Right atrium auricular region (tissue), 2 donors: ENCODE measurements around the gene ARHGAP29. TPM values are rescaled to one million over a fixed set of nuclear protein-coding genes. Genes with fewer than 3 reads are reported as not detected.

Source experiments
- DNase-seq: peaks from one replicate; pipeline ENCODE4 v3.0.0-alpha.2; 2019; ENCODE audit warnings: low spot score
- H3K27ac ChIP-seq, 2 donors: fragments of 200-600 bp; sonication (generic); 1 replicate in 1 of 2; 2 replicates in 1 of 2; pipeline ENCODE4 v1.5.1; 2016 to 2019
- H3K27me3 ChIP-seq, 2 donors: fragments of 200-600 bp; sonication (generic); one replicate each; pipeline versions ENCODE4 v1.5.1 to v1.6.0; 2017 to 2019
- H3K36me3 ChIP-seq: fragments of 200-600 bp; sonication (generic); one replicate; pipeline ENCODE4 v1.5.1; 2016
- H3K4me1 ChIP-seq, 2 donors: fragments of 200-600 bp; sonication (generic); one replicate each; pipeline versions ENCODE4 v1.5.1 to v1.6.0; 2017 to 2019
- H3K4me3 ChIP-seq, 2 donors: fragments of 200-600 bp; sonication (generic); 1 replicate in 1 of 2; 2 replicates in 1 of 2; pipeline ENCODE4 v1.5.1; 2017 to 2019; ENCODE audit warnings: mild to moderate bottlenecking in 1 of 2, moderate library complexity in 1 of 2
- H3K9me3 ChIP-seq, 2 donors: fragments of 200-600 bp; sonication (generic); one replicate each; pipeline ENCODE4 v1.5.1; 2019
- CTCF ChIP-seq, 2 donors: fragments of 200-600 bp; sonication (generic); IDR thresholded peaks; one replicate each; pipeline ENCODE4 v1.5.1; 2019; ENCODE audit warnings: antibody characterized with exemption in 2 of 2
- total RNA-seq, 2 donors: library from RNA; depleted of rRNA; stranded (reverse); fragments of >200 nt; gene quantifications; one replicate each; pipeline ENCODE4 v1.1.0, GENCODE V29; 2016

Gene ARHGAP29
- total RNA-seq, 2 donors from 2014 or later: 25.8 to 29.9 TPM

- Histone ChIP-seq H3K27ac (no peak overlapping the region), H3K36me3 (no peaks in the 10 kb centered on the region), H3K27me3 (no peaks in the 10 kb centered on the region), H3K9me3 (no peaks in the 10 kb centered on the region), H3K4me3 (no peak overlapping the region), H3K4me1 (no peaks in the 10 kb centered on the region)
- DNase-seq: peak; percentile 36
- no peak for TF ChIP-seq CTCF (IDR thresholded peaks at IDR 0.05)
These were observed 111.6 kb downstream of the ARHGAP29 start for GRCh38 chr1:94125551-94126514.

GRCh38 chr1:94124538-94124937 is 112.8 kb downstream of the ARHGAP29 start:
- Histone ChIP-seq H3K27ac (no peak overlapping the region), H3K4me3 (no peak overlapping the region), H3K9me3 (no peaks in the 10 kb centered on the region), H3K4me1 (no peaks in the 10 kb centered on the region), H3K27me3 (no peaks in the 10 kb centered on the region), H3K36me3 (no peaks in the 10 kb centered on the region)
- TF ChIP-seq CTCF (IDR thresholded peaks at IDR 0.05): no peak
- no peak for DNase-seq

GRCh38 chr1:94122201-94122970 is 115.0 kb downstream of the ARHGAP29 start:
- no peaks in the 10 kb centered on the region for H3K27me3 ChIP-seq
- H3K4me1 ChIP-seq: peaks cover 0 to 3% of the 10 kb centered on the region in 2 donors
- no peak overlapping the region for H3K4me3 ChIP-seq
- H3K36me3 ChIP-seq: no peaks in the 10 kb centered on the region
- no peak overlapping the region for H3K27ac ChIP-seq
- no peak for TF ChIP-seq CTCF (IDR thresholded peaks at IDR 0.05)
- no peaks in the 10 kb centered on the region for H3K9me3 ChIP-seq
- no peak for DNase-seq

Other genes starting within 250 kb of the ARHGAP29 start
- gene ABCA4, start 116.4 kb downstream of the ARHGAP29 start, total RNA-seq: under 1 TPM in 1 of 2 donors, not detected in 1; 0.51 TPM
- gene ABCD3, start 180.8 kb upstream of the ARHGAP29 start, total RNA-seq: 10 to 100 TPM; 24.6 to 54.1 TPM